Ishikawa (cell line): ENCODE measurements around the gene JAKMIP3.

Experiments used
- CEBPB ChIP-seq: IDR thresholded peaks from 2 replicates; pipeline ENCODE4 v1.6.1; 2012
- CREB1 ChIP-seq: IDR thresholded peaks from 2 replicates; pipeline ENCODE4 v1.6.1; 2012; ENCODE audit warnings: low read depth
- EGR1 ChIP-seq: IDR thresholded peaks from 2 replicates; pipeline ENCODE4 v1.6.1; 2012
- EP300 ChIP-seq: IDR thresholded peaks from 2 replicates; pipeline ENCODE4 v1.6.1; 2012; ENCODE audit warnings: borderline replicate concordance
- FOXM1 ChIP-seq: IDR thresholded peaks from 2 replicates; pipeline ENCODE4 v1.6.1; 2012; ENCODE audit warnings: low read depth, borderline replicate concordance
- MAX ChIP-seq: IDR thresholded peaks from 2 replicates; pipeline ENCODE4 v1.6.1; 2012
- NFIC ChIP-seq: IDR thresholded peaks from 2 replicates; pipeline ENCODE4 v1.6.1; 2012
- RAD21 ChIP-seq: IDR thresholded peaks from 2 replicates; pipeline ENCODE4 v1.6.1; 2012; ENCODE audit warnings: low read depth
- REST ChIP-seq: IDR thresholded peaks from 2 replicates; pipeline ENCODE4 v1.6.1; 2012; ENCODE audit warnings: low read depth, mild to moderate bottlenecking
- TAF1 ChIP-seq: IDR thresholded peaks from 2 replicates; pipeline ENCODE4 v1.6.1; 2012; ENCODE audit warnings: low read depth, mild to moderate bottlenecking
- TCF12 ChIP-seq: IDR thresholded peaks from 2 replicates; pipeline ENCODE4 v1.6.1; 2012; ENCODE audit warnings: low read depth
- TEAD4 ChIP-seq: IDR thresholded peaks from 2 replicates; pipeline ENCODE4 v1.6.1; 2012
- USF1 ChIP-seq: IDR thresholded peaks from 2 replicates; pipeline ENCODE4 v1.6.1; 2012
- YY1 ChIP-seq: IDR thresholded peaks from 2 replicates; pipeline ENCODE4 v1.6.1; 2012; ENCODE audit warnings: low read depth
- ZBTB7A ChIP-seq: IDR thresholded peaks from 2 replicates; pipeline ENCODE4 v1.6.1; 2012; ENCODE audit warnings: low read depth

JAKMIP3 gene

GRCh38 chr10:132096223-132096622 lies 30.5 kb downstream of the JAKMIP3 start:
- TF ChIP-seq CREB1: no peak
- no peak for TF ChIP-seq NFIC
- no peak for TF ChIP-seq MAX
- no peak for TF ChIP-seq USF1
- TF ChIP-seq RAD21: no peak
- no peak for TF ChIP-seq TEAD4
- no peak for TF ChIP-seq EGR1
- TF ChIP-seq EP300: no peak
- TF ChIP-seq ZBTB7A: no peak
- no peak for TF ChIP-seq TCF12
- no peak for TF ChIP-seq FOXM1
- TF ChIP-seq YY1: no peak
- no peak for TF ChIP-seq TAF1
- TF ChIP-seq CEBPB: no peak
- TF ChIP-seq REST: no peak

GRCh38 chr10:132096863-132097478 lies 31.2 kb downstream of the JAKMIP3 start:
- TF ChIP-seq CREB1: no peak

DNA sequence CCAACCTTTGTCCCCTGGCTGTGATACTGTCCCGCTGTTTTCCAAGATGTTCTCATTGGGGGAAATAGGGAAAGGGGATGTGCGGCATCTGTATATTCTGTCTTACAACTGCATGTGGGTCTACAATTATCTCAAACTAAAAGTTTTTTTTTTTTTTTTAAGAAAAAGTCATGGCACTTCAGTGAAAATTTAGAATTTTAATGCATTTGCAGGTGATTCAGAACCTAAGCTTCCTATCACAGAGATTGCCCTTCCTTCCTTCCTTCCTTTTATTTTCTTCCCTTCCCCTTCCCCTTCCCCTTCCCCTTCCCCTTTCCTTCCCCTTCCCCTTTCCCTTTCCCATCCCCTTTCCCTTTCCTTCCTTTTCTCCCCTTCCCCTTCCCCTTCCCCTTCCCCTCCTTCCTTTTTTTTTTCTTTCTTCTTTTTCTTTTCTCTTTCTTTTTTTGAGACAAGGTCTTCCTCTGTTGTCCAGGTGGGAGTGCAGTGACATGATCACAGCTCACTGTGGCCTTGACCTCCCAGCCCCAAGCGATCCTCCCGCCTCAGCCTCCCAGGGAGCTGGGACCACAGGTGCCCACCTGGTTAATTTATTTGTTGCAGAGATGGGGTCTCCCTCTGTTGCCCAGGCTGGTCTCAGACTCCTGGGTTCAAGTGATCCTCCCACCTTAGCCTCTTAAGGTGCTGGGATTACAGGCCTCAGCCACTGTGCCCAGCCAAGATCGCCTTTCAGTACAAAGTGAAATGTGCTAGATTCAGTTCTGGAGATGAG lies 32.0 kb downstream of the JAKMIP3 start:
- no peak for TF ChIP-seq TEAD4

GRCh38 chr10:132098539-132099388 lies 33.0 kb downstream of the JAKMIP3 start:
- TF ChIP-seq MAX: no peak
- TF ChIP-seq ZBTB7A: no peak
- no peak for TF ChIP-seq NFIC
- no peak for TF ChIP-seq EGR1
- TF ChIP-seq USF1: no peak
- TF ChIP-seq YY1: no peak
- no peak for TF ChIP-seq TAF1
- no peak for TF ChIP-seq FOXM1
- TF ChIP-seq CEBPB: no peak
- TF ChIP-seq CREB1: no peak
- TF ChIP-seq TEAD4: no peak
- no peak for TF ChIP-seq RAD21
- no peak for TF ChIP-seq TCF12
- no peak for TF ChIP-seq REST
- TF ChIP-seq EP300: no peak

DNA sequence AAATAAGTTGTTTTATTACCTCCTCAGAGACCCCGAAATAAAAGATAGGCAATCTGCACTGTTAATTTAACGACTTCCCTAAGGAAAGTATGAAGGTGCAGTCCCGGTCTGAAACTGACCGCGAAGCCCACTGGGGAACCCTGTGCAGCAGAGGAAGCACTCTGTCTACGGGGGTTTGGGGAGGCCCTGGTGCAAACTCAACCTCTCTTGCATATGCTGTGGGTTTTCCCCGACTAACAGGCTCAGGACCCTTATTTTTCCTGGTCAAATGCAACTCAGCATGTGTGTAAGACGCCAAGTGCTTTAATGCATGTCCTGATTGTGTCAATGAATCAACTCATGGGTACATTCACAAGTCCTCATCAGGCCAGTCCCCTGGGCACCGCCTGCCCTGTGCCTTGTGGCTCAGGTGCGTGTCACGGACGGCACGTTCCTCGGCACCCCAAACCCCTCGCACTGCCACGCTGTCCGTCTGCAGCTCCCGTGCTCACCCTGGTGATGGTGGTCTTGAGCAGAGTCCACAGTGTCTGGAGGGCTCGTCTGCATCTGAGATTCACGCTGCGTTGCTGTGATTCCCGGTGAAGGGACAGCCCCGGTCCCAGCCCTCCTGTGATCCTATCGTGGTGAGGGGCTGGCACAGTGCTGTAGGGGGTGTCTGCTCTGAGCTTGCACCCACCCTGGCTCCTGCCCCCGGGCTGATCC lies 33.8 kb downstream of the JAKMIP3 start:
- TF ChIP-seq TAF1: no peak
- no peak for TF ChIP-seq CREB1
- no peak for TF ChIP-seq ZBTB7A
- TF ChIP-seq TCF12: no peak
